ENCODE results near the gene CUX1. TPM values are rescaled to one million over a fixed set of nuclear protein-coding genes. Genes with fewer than 3 reads are reported as not detected.

Gene CUX1
- total RNA-seq, 1 donor from 2014 or later = 101 TPM

- no peaks in the 10 kb centered on the region for H3K27me3 ChIP-seq
Observed at GRCh38 chr7:102149416-102149815, 332.0 kb downstream of the CUX1 start.

GRCh38 chr7:102150266-102150665 lies 332.8 kb downstream of the CUX1 start:
- DNase-seq (ENCODE audit: low spot score in 2 of 2) = no peak
- Histone ChIP-seq H3K36me3 (peaks cover 0 to 3% of the 10 kb centered on the region in 2 donors), H3K27me3 (no peaks in the 10 kb centered on the region), H3K4me3 (no peak overlapping the region), H3K4me1 (peaks cover 0 to 3% of the 10 kb centered on the region in 2 donors), H3K27ac (no peak overlapping the region), H3K9me3 (no peaks in the 10 kb centered on the region)
- no peak for TF ChIP-seq CTCF (IDR thresholded peaks at IDR 0.05)
- intact Hi-C loops (cut with DNase I) = no loop called here

More at GRCh38 chr7:102149416-102149815, 332.0 kb downstream of the CUX1 start:
- no peak overlapping the region for H3K4me3 ChIP-seq
- intact Hi-C loops (cut with DNase I) = no loop called here
- no peaks in the 10 kb centered on the region for H3K9me3 ChIP-seq
- H3K27ac ChIP-seq = no peak overlapping the region
- peaks cover 0 to 3% of the 10 kb centered on the region in 2 donors for H3K4me1 ChIP-seq
- H3K36me3 ChIP-seq = peaks cover 0 to 3% of the 10 kb centered on the region in 2 donors
- no peak for TF ChIP-seq CTCF (IDR thresholded peaks at IDR 0.05)
- DNase-seq (ENCODE audit: low spot score in 2 of 2) = no peak

GRCh38 chr7:102152672-102153598 lies 335.5 kb downstream of the CUX1 start:
- Histone ChIP-seq H3K27ac (no peak overlapping the region), H3K4me1 (peaks cover 0 to 3% of the 10 kb centered on the region in 2 donors), H3K27me3 (no peaks in the 10 kb centered on the region), H3K36me3 (peaks cover 0 to 5% of the 10 kb centered on the region in 2 donors), H3K4me3 (no peak overlapping the region), H3K9me3 (no peaks in the 10 kb centered on the region)
- intact Hi-C loops (cut with DNase I) = no loop called here
- TF ChIP-seq CTCF (IDR thresholded peaks at IDR 0.05) = no peak
- no peak for DNase-seq (ENCODE audit: low spot score in 2 of 2)

- TF ChIP-seq CTCF (IDR thresholded peaks at IDR 0.05) = no peak
- no peak for DNase-seq (ENCODE audit: low spot score in 2 of 2)
- Histone ChIP-seq H3K27me3 (no peaks in the 10 kb centered on the region), H3K27ac (no peak overlapping the region), H3K4me3 (no peak overlapping the region), H3K36me3 (peaks cover 0 to 11% of the 10 kb centered on the region in 2 donors), H3K9me3 (no peaks in the 10 kb centered on the region), H3K4me1 (peaks cover 0 to 3% of the 10 kb centered on the region in 2 donors)
- intact Hi-C loops (cut with DNase I) = no loop called here
Observed at GRCh38 chr7:102153599-102153946, 336.1 kb downstream of the CUX1 start.

GRCh38 chr7:102154425-102154824 lies 337.0 kb downstream of the CUX1 start:
- H3K4me3 ChIP-seq = no peak overlapping the region
- no peak overlapping the region for H3K27ac ChIP-seq
- DNase-seq (ENCODE audit: low spot score in 2 of 2) = no peak
- intact Hi-C loops (cut with DNase I) = no loop called here
- H3K4me1 ChIP-seq = peaks cover 0 to 3% of the 10 kb centered on the region in 2 donors
- no peaks in the 10 kb centered on the region for H3K27me3 ChIP-seq
- no peaks in the 10 kb centered on the region for H3K9me3 ChIP-seq
- no peak for TF ChIP-seq CTCF (IDR thresholded peaks at IDR 0.05)
- peaks cover 0 to 15% of the 10 kb centered on the region in 2 donors for H3K36me3 ChIP-seq
